ENCODE results near the gene FAM9C.

DNA sequence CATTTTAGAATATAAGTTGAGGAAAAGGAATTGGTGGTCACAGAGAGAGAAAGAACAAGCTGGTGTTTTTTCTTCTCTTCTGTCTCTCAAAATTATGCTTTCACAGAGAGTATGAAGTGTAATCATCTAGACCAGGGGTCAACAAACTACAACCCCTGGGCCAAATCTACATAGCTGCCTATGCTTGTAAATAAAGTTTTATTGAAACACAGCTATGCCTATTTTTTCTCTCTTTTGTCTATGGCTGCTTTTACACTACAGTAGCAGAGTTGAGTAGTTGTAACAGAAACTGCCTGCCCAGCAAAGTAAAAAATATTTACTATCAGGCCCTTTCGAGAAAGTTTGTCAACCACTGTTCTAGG is 6.7 kb upstream of the FAM9C start:
- TF ChIP-seq, protein P1, sequence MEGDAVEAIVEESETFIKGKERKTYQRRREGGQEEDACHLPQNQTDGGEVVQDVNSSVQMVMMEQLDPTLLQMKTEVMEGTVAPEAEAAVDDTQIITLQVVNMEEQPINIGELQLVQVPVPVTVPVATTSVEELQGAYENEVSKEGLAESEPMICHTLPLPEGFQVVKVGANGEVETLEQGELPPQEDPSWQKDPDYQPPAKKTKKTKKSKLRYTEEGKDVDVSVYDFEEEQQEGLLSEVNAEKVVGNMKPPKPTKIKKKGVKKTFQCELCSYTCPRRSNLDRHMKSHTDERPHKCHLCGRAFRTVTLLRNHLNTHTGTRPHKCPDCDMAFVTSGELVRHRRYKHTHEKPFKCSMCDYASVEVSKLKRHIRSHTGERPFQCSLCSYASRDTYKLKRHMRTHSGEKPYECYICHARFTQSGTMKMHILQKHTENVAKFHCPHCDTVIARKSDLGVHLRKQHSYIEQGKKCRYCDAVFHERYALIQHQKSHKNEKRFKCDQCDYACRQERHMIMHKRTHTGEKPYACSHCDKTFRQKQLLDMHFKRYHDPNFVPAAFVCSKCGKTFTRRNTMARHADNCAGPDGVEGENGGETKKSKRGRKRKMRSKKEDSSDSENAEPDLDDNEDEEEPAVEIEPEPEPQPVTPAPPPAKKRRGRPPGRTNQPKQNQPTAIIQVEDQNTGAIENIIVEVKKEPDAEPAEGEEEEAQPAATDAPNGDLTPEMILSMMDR (IDR thresholded peaks at IDR 0.05): no peak
- TF ChIP-seq POLR2A (IDR thresholded peaks at IDR 0.05): no peak

All from heart left ventricle (tissue), 13 donors.